OCI-LY3 (cell line): Measurements from ENCODE around the gene NDUFAF7.

Experiments
- EZH2phosphoT487 ChIP-seq: fragments of 200-600 bp; shearing (Covaris generic); IDR thresholded peaks from 2 replicates; pipeline ENCODE4 v1.6.1; 2018; ENCODE audit warnings: antibody characterized with exemption, mixed run types, low read depth
- TF ChIP-seq, protein P1 (sequence below): fragments of 200-600, 300-600 bp; sonication (generic); IDR thresholded peaks from 2 replicates; pipeline ENCODE4 v1.5.1; 2014; ENCODE audit warnings: antibody characterized with exemption, low read length, low read depth

DNA sequence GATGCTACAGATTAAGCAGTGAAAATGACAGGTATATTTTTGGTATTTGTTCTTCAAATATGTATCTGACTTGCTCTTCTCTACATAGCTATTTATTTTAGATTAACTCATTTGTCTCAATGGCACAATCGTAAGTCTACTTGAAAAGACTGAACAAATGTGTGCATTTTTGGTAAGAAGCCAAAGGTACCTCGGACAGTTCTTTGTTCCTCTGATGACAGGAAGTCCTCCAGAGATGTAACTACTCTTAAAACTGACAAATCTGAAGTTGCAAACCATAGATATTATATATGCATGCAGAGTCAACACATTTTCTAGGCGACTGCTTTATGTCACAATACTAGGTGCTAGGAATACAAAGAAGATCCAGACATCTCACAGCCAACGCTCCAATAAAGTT, 36.7 kb downstream of the NDUFAF7 start:
- TF ChIP-seq, protein P1, sequence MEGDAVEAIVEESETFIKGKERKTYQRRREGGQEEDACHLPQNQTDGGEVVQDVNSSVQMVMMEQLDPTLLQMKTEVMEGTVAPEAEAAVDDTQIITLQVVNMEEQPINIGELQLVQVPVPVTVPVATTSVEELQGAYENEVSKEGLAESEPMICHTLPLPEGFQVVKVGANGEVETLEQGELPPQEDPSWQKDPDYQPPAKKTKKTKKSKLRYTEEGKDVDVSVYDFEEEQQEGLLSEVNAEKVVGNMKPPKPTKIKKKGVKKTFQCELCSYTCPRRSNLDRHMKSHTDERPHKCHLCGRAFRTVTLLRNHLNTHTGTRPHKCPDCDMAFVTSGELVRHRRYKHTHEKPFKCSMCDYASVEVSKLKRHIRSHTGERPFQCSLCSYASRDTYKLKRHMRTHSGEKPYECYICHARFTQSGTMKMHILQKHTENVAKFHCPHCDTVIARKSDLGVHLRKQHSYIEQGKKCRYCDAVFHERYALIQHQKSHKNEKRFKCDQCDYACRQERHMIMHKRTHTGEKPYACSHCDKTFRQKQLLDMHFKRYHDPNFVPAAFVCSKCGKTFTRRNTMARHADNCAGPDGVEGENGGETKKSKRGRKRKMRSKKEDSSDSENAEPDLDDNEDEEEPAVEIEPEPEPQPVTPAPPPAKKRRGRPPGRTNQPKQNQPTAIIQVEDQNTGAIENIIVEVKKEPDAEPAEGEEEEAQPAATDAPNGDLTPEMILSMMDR: no peak
- TF ChIP-seq EZH2phosphoT487: no peak
